Measurements from ENCODE around the gene THAP8. TPM values are rescaled to one million over a fixed set of nuclear protein-coding genes. Genes with fewer than 3 reads are reported as not detected.
A peak's percentile ranks its signal among the peaks of the same experiment; 100 is the strongest.
"Not testable (repeated sequence)": the region's sequence is repeated elsewhere in the genome, so short reads cannot be mapped to it uniquely, and the experiment has no call there.

THAP8 gene
- polyA plus RNA-seq, 1 donor from 2014 or later = 5.6 TPM

GRCh38 chr19:36081894-36082293 is 27.8 kb upstream of the THAP8 start:
- no peak overlapping the region for H3K4me3 Mint-ChIP-seq
- peaks cover 6% of the 10 kb centered on the region for H3K36me3 Mint-ChIP-seq
- no peaks in the 10 kb centered on the region for H3K9me3 Mint-ChIP-seq
- H3K27ac Mint-ChIP-seq = no peak overlapping the region
- H3K27me3 Mint-ChIP-seq = no peaks in the 10 kb centered on the region
- H3K4me1 Mint-ChIP-seq = peaks cover 0 to 6% (median 0%) of the 10 kb centered on the region in 3 donors

GRCh38 chr19:36081385-36081784 is 27.3 kb upstream of the THAP8 start:
- Mint-ChIP-seq H3K27me3 (no peaks in the 10 kb centered on the region), H3K36me3 (peaks cover 4% of the 10 kb centered on the region), H3K4me1 (peaks cover 0 to 6% (median 0%) of the 10 kb centered on the region in 3 donors), H3K9me3 (no peaks in the 10 kb centered on the region), H3K27ac (no peak overlapping the region), H3K4me3 (no peak overlapping the region)

- H3K4me3 Mint-ChIP-seq = no peak overlapping the region
- H3K27ac Mint-ChIP-seq = no peak overlapping the region
- no peaks in the 10 kb centered on the region for H3K9me3 Mint-ChIP-seq
- peaks cover 0 to 4% (median 0%) of the 10 kb centered on the region in 3 donors for H3K4me1 Mint-ChIP-seq
- H3K27me3 Mint-ChIP-seq = no peaks in the 10 kb centered on the region
- H3K36me3 Mint-ChIP-seq = peaks cover 2% of the 10 kb centered on the region
These were observed 25.4 kb upstream of the THAP8 start for GRCh38 chr19:36079389-36079945.

- Mint-ChIP-seq H3K27ac (no peak overlapping the region), H3K27me3 (no peaks in the 10 kb centered on the region), H3K9me3 (no peaks in the 10 kb centered on the region), H3K4me1 (no peaks in the 10 kb centered on the region), H3K36me3 (no peaks in the 10 kb centered on the region), H3K4me3 (peak overlapping the region in 1 of 4 donors; percentile 39)
These were observed 19.2 kb upstream of the THAP8 start for GRCh38 chr19:36073121-36073876.

- no peaks in the 10 kb centered on the region for H3K9me3 Mint-ChIP-seq
- no peak overlapping the region for H3K27ac Mint-ChIP-seq
- no peaks in the 10 kb centered on the region for H3K27me3 Mint-ChIP-seq
- no peak overlapping the region for H3K4me3 Mint-ChIP-seq
- H3K36me3 Mint-ChIP-seq = no peaks in the 10 kb centered on the region
- H3K4me1 Mint-ChIP-seq = no peaks in the 10 kb centered on the region
These were observed 18.0 kb upstream of the THAP8 start for GRCh38 chr19:36072081-36072480.

GRCh38 chr19:36068810-36069499 is 14.9 kb upstream of the THAP8 start:
- not testable (repeated sequence) for H3K4me3 Mint-ChIP-seq, H3K4me1 Mint-ChIP-seq, H3K27me3 Mint-ChIP-seq, H3K9me3 Mint-ChIP-seq, H3K36me3 Mint-ChIP-seq, H3K27ac Mint-ChIP-seq

GRCh38 chr19:36067681-36068080 is 13.6 kb upstream of the THAP8 start:
- H3K4me1 Mint-ChIP-seq = no peaks in the 10 kb centered on the region
- no peak overlapping the region for H3K4me3 Mint-ChIP-seq
- no peaks in the 10 kb centered on the region for H3K9me3 Mint-ChIP-seq
- H3K27ac Mint-ChIP-seq = no peak overlapping the region
- H3K27me3 Mint-ChIP-seq = no peaks in the 10 kb centered on the region
- H3K36me3 Mint-ChIP-seq = no peaks in the 10 kb centered on the region

GRCh38 chr19:36064826-36065225 is 10.7 kb upstream of the THAP8 start:
- H3K4me3 Mint-ChIP-seq = no peak overlapping the region
- H3K27me3 Mint-ChIP-seq = no peaks in the 10 kb centered on the region
- H3K9me3 Mint-ChIP-seq = no peaks in the 10 kb centered on the region
- H3K27ac Mint-ChIP-seq = no peak overlapping the region
- H3K4me1 Mint-ChIP-seq = no peaks in the 10 kb centered on the region
- H3K36me3 Mint-ChIP-seq = no peaks in the 10 kb centered on the region

- Mint-ChIP-seq H3K27me3 (no peaks in the 10 kb centered on the region), H3K4me1 (peaks cover 0 to 2% (median 0%) of the 10 kb centered on the region in 3 donors), H3K36me3 (peaks cover 1% of the 10 kb centered on the region), H3K9me3 (no peaks in the 10 kb centered on the region), H3K4me3 (no peak overlapping the region), H3K27ac (no peak overlapping the region)
These were observed 7.3 kb upstream of the THAP8 start for GRCh38 chr19:36061367-36061766.

GRCh38 chr19:36060430-36060829 is 6.3 kb upstream of the THAP8 start:
- peaks cover 0 to 4% (median 4%) of the 10 kb centered on the region in 3 donors for H3K4me1 Mint-ChIP-seq
- no peaks in the 10 kb centered on the region for H3K9me3 Mint-ChIP-seq
- peak overlapping the region in 1 of 4 donors; percentile 24 for H3K4me3 Mint-ChIP-seq
- H3K27ac Mint-ChIP-seq = no peak overlapping the region
- peaks cover 1% of the 10 kb centered on the region for H3K36me3 Mint-ChIP-seq
- H3K27me3 Mint-ChIP-seq = no peaks in the 10 kb centered on the region

GRCh38 chr19:36059180-36059910 is 5.3 kb upstream of the THAP8 start:
- H3K27me3 Mint-ChIP-seq = no peaks in the 10 kb centered on the region
- no peaks in the 10 kb centered on the region for H3K9me3 Mint-ChIP-seq
- H3K27ac Mint-ChIP-seq = peak overlapping the region in 1 of 3 donors; percentile 81
- H3K4me1 Mint-ChIP-seq = peaks cover 0 to 8% (median 7%) of the 10 kb centered on the region in 3 donors
- H3K36me3 Mint-ChIP-seq = peaks cover 1% of the 10 kb centered on the region
- peak overlapping the region in 1 of 4 donors; percentile 66 for H3K4me3 Mint-ChIP-seq

- H3K27ac Mint-ChIP-seq = peak overlapping the region in 1 of 3 donors; percentile 81
- H3K4me3 Mint-ChIP-seq = peak overlapping the region in 2 of 4 donors; percentile 28 to 66
- H3K36me3 Mint-ChIP-seq = peaks cover 1% of the 10 kb centered on the region
- H3K27me3 Mint-ChIP-seq = no peaks in the 10 kb centered on the region
- peaks cover 0 to 10% (median 9%) of the 10 kb centered on the region in 3 donors for H3K4me1 Mint-ChIP-seq
- H3K9me3 Mint-ChIP-seq = no peaks in the 10 kb centered on the region
These were observed 4.5 kb upstream of the THAP8 start for GRCh38 chr19:36058481-36059179.

GRCh38 chr19:36054733-36055686 is 925 bp upstream of the THAP8 start, which contains the start of gene WDR62:
TSS of gene WDR62 (plus strand) at chr19:36054897. CDS start at chr19:36054972, 75 bp downstream.
- no peaks in the 10 kb centered on the region for H3K27me3 Mint-ChIP-seq
- H3K27ac Mint-ChIP-seq = peak within 1 kb of the TSS; percentile 92 to 99 (median 98)
- H3K4me3 Mint-ChIP-seq = peak within 1 kb of the TSS; percentile 91 to 99 (median 98)
- H3K4me1 Mint-ChIP-seq = peaks cover 0 to 15% (median 11%) of the 10 kb centered on the region in 3 donors
- H3K36me3 Mint-ChIP-seq = peaks cover 5% of the 10 kb centered on the region
- no peaks in the 10 kb centered on the region for H3K9me3 Mint-ChIP-seq
